SK-N-SH treated with all-trans-retinoic acid at 6 μM for 48 hours (cell line): ENCODE data around the gene CSF2RB.
"Not testable (repeated sequence)": the region's sequence is repeated elsewhere in the genome, so short reads cannot be mapped to it uniquely, and the experiment has no call there.

Source experiments
- ATAC-seq: fragments of 200-7000 bp; cut with Tn5 transposase; 3 replicates; pipeline ENCODE4 v1.9.1; 2020; ENCODE audit warnings: mild to moderate bottlenecking, moderate library complexity
- ISL1 ChIP-seq: fragments of 250-450 bp; sonication (Bioruptor Pico); IDR thresholded peaks from 2 replicates; pipeline ENCODE4 v2.1.2; 2022; ENCODE audit warnings: mild to moderate bottlenecking, moderate library complexity

The CSF2RB gene

DNA sequence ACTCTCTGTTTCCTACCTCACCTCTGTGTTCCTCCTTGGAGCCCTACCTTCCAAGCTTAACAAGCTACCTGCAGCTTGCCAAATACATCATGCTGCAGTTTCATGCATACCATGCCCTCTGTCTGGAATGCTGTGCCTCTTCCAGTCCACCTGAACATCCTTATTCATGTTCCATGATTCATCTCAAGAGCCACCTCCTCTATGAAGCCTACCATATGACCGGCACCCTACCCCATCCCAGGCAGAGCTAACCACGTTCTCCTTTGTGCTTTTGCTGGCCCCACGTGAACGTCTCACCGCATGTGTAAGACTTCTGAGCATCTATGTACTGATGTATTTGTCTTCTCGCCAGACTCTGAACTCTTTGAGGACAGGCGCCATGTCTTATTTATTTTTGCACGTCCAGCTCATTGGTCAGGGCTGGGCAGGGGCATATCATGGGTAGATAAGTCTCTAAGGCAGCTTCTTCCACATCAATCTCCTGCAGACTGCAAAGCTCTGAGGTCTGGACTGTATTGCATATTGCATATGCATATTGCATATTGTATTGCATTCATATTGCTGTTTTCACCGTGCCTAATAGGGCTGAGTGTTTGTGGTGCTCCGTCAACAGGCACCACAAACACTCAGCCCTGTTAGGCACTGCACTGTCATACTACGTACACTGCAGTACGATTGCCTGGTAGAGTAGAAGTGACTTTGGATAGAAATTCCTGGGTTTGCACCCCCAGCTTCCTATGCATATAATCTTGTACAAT is 74.8 kb downstream of the CSF2RB start (continued):
- TF ChIP-seq ISL1 (CRISPR knock-in tag), result no peak

DNA sequence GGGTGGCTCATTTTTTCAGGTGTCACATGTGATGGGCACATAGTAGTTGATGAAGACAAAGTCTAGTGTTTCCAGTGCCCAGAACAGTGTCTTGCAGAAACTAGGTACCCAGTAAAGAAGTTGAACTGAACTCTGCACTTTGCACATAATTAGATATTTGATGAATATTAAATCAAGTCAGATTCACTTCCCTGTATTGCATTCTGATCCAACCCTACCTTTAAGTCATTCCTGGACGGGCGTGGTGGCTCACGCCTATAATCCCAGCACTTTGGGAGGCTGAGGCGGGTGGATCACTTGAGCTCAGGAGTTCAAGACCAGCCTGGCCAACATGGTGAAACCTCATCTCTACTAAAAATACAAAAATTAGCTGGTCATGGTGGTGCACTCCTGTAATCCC is 75.6 kb downstream of the CSF2RB start:
- ATAC-seq, result not testable (repeated sequence)
